Neuronal stem cell (in vitro differentiated cells): ENCODE measurements around the gene LMTK3.

ENCODE experiments used
- DNase-seq: peaks from one replicate; pipeline ENCODE4 v3.0.0-alpha.2; 2013; ENCODE audit warnings: low spot score
- H2AFZ ChIP-seq: one replicate; pipeline ENCODE4 v1.6.1; 2013; ENCODE audit warnings: mild to moderate bottlenecking, low read length, inconsistent platforms
- H2AK5ac ChIP-seq: 2 replicates; pipeline ENCODE4 v1.6.1; 2013; ENCODE audit warnings: low read depth, mild to moderate bottlenecking, inconsistent platforms, low read length, moderate library complexity, mixed read lengths
- H2BK120ac ChIP-seq: 2 replicates; pipeline ENCODE4 v1.6.1; 2013; ENCODE audit warnings: low read depth, mild to moderate bottlenecking, inconsistent platforms, low read length, moderate library complexity, mixed read lengths
- H2BK12ac ChIP-seq: one replicate; pipeline ENCODE4 v1.6.1; 2013; ENCODE audit warnings: low read length, inconsistent platforms
- H2BK15ac ChIP-seq: 2 replicates; pipeline ENCODE4 v1.6.1; 2013; ENCODE audit warnings: mild to moderate bottlenecking, low read length, inconsistent platforms, mixed read lengths
- H2BK5ac ChIP-seq: one replicate; pipeline ENCODE4 v1.6.1; 2013; ENCODE audit warnings: inconsistent platforms, mild to moderate bottlenecking, low read length, moderate library complexity
- H3K14ac ChIP-seq: one replicate; pipeline ENCODE4 v1.6.1; 2013; ENCODE audit warnings: low read length, inconsistent platforms
- H3K18ac ChIP-seq: 2 replicates; pipeline ENCODE4 v1.6.1; 2013; ENCODE audit warnings: low read length, inconsistent platforms
- H3K23ac ChIP-seq: 2 replicates; pipeline ENCODE4 v1.6.1; 2013; ENCODE audit warnings: low read depth, mild to moderate bottlenecking, mixed read lengths, low read length, inconsistent platforms; ENCODE audit not compliant: poor library complexity
- H3K27ac ChIP-seq: replicated peaks from 3 replicates; pipeline ENCODE4 v1.5.1; 2013; ENCODE audit warnings: low read length, inconsistent platforms
- H3K27me3 ChIP-seq, 3 experiments: 2 replicates each; pipeline ENCODE4 v1.6.1; 2013; ENCODE audit warnings: low read length in 3 of 3, mild to moderate bottlenecking in 2 of 3, inconsistent platforms in 1 of 3, low read depth in 1 of 3, mixed read lengths in 1 of 3, moderate library complexity in 1 of 3; ENCODE audit not compliant: control insufficient read depth in 3 of 3, insufficient read depth in 3 of 3
- H3K36me3 ChIP-seq, 2 donors: replicated peaks in 1 of 2; 2 replicates each; pipeline ENCODE4 v1.6.1; 2013; ENCODE audit warnings: low read length in 2 of 2; ENCODE audit not compliant: control insufficient read depth in 2 of 2, insufficient read depth in 2 of 2
- H3K4ac ChIP-seq: 2 replicates; pipeline ENCODE4 v1.6.1; 2013; ENCODE audit warnings: inconsistent platforms, mild to moderate bottlenecking, low read length, moderate library complexity
- H3K4me1 ChIP-seq, 2 donors: 1 replicate in 1 of 2; 2 replicates in 1 of 2; pipeline ENCODE4 v1.6.1; 2013; ENCODE audit warnings: low read length in 2 of 2, low read depth in 1 of 2; ENCODE audit not compliant: control insufficient read depth in 2 of 2, insufficient read depth in 1 of 2
- H3K4me2 ChIP-seq: one replicate; pipeline ENCODE4 v1.6.1; 2013; ENCODE audit warnings: mild to moderate bottlenecking, low read length, inconsistent platforms; ENCODE audit not compliant: insufficient read depth, poor library complexity, severe bottlenecking
- H3K4me3 ChIP-seq, 2 donors: 2 replicates each; pipeline ENCODE4 v1.5.1; 2013; ENCODE audit warnings: low read length in 2 of 2, mild to moderate bottlenecking in 2 of 2, inconsistent platforms in 1 of 2, moderate library complexity in 1 of 2
- H3K79me1 ChIP-seq: one replicate; pipeline ENCODE4 v1.6.1; 2013; ENCODE audit warnings: low read depth, mild to moderate bottlenecking, inconsistent platforms, low read length, moderate library complexity
- H3K9ac ChIP-seq: one replicate; pipeline ENCODE4 v1.6.1; 2013; ENCODE audit warnings: mild to moderate bottlenecking, low read depth, low read length, inconsistent platforms; ENCODE audit not compliant: poor library complexity
- H3K9me3 ChIP-seq, 2 donors: replicated peaks in 1 of 2; 2 replicates each; pipeline versions ENCODE3 to v1.6.1; 2013; ENCODE audit warnings: low read length in 2 of 2, mild to moderate bottlenecking in 2 of 2, inconsistent platforms in 1 of 2, low read depth in 1 of 2, mixed read lengths in 1 of 2, moderate library complexity in 1 of 2; ENCODE audit not compliant: control insufficient read depth in 2 of 2, insufficient read depth in 1 of 2
- H4K8ac ChIP-seq: one replicate; pipeline ENCODE4 v1.6.1; 2013; ENCODE audit warnings: low read depth, mild to moderate bottlenecking, inconsistent platforms, low read length, moderate library complexity
- H4K91ac ChIP-seq: one replicate; pipeline ENCODE4 v1.6.1; 2013; ENCODE audit warnings: low read length, low read depth, mild to moderate bottlenecking, inconsistent platforms; ENCODE audit not compliant: poor library complexity
- WGBS, 2 donors: extraction: QIAGEN DNeasy Blood & Tissue Kit; methylation state at CpG; one replicate each; pipeline ENCODE4 v1.1.7; 2013; ENCODE audit warnings: missing lambda C conversion rate in 2 of 2, mixed read lengths in 1 of 2; ENCODE audit not compliant: insufficient read length in 2 of 2, insufficient replicate concordance in 1 of 2; ENCODE audit errors: extremely low coverage in 2 of 2; 5-methylcytosine and 5-hydroxymethylcytosine counted together

Gene LMTK3

DNA sequence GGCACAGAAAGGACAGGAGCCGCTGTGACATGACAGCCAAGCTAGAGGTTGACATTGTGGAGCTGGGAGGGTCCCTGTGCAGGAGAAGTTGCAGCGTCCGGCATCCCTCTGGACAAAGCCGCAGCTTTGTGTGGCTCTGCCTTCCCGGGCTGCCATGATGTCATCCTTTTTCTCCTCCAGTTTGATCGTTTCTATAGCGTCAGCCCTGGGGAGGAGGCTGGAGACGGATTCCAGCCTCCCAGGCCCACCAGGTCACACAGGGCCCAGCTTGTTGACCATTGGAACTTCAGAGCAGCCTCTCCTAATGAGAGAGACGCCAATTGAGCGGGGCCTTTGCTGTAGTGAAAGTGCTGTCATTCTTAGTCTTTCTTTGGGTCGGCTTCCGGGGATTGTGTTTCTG is 60.0 kb downstream of the LMTK3 start:
- no peak overlapping the region for H2BK12ac ChIP-seq
- H4K8ac ChIP-seq: no peak overlapping the region
- no peak overlapping the region for H3K23ac ChIP-seq
- H4K91ac ChIP-seq: no peak overlapping the region
- H3K9me3 ChIP-seq: no peaks in the 10 kb centered on the region
- H2BK120ac ChIP-seq: no peak overlapping the region
- H3K36me3 ChIP-seq: peaks cover 49 to 91% of the 10 kb centered on the region in 2 donors
- H3K4me1 ChIP-seq: peaks cover under 1 to 1% of the 10 kb centered on the region in 2 donors
- H3K79me1 ChIP-seq: peaks cover 3% of the 10 kb centered on the region
- H3K18ac ChIP-seq: no peak overlapping the region
- H2AK5ac ChIP-seq: no peak overlapping the region
- H3K4me3 ChIP-seq: no peak overlapping the region
- H2BK15ac ChIP-seq: no peak overlapping the region
- no peaks in the 10 kb centered on the region for H3K27me3 ChIP-seq
- DNase-seq: no peak
- peak overlapping the region; percentile 13 for H3K27ac ChIP-seq
- H3K9ac ChIP-seq: no peak overlapping the region
- H3K4me2 ChIP-seq: no peak overlapping the region
- peak overlapping the region; percentile 24 for H2BK5ac ChIP-seq
- no CpG with 5 or more reads among the region's 12 CpGs for WGBS, 2 donors
- no peak overlapping the region for H3K14ac ChIP-seq
- no peak overlapping the region for H2AFZ ChIP-seq
- no peak overlapping the region for H3K4ac ChIP-seq

DNA sequence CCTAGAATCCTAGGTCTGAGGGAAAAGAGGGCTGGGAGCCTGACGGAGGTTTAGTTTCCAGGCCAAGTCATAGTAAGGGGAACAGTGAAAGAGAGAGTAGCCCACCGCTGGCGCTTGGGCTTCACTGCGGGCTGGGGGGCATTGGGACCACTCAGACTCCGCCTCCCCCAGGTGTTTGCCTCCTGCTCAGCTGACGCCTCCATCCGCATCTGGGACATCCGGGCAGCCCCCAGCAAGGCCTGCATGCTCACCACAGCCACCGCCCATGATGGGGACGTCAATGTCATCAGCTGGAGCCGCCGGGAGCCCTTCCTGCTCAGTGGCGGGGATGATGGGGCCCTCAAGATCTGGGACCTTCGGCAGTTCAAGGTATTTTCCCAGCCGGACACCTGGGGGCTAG is 60.8 kb downstream of the LMTK3 start:
- Histone ChIP-seq H4K8ac (no peak overlapping the region), H3K27ac (no peak overlapping the region), H2BK12ac (no peak overlapping the region), H2BK120ac (no peak overlapping the region), H3K14ac (no peak overlapping the region), H3K27me3 (no peaks in the 10 kb centered on the region), H3K23ac (no peak overlapping the region), H2AFZ (no peak overlapping the region), H3K4ac (no peak overlapping the region), H3K36me3 (peaks cover 45 to 86% of the 10 kb centered on the region in 2 donors), H3K9me3 (no peaks in the 10 kb centered on the region), H2BK15ac (no peak overlapping the region), H2BK5ac (peak overlapping the region; percentile 34), H4K91ac (no peak overlapping the region), H3K4me3 (no peak overlapping the region), H3K9ac (no peak overlapping the region), H3K18ac (no peak overlapping the region), H3K79me1 (peaks cover 3% of the 10 kb centered on the region), H2AK5ac (no peak overlapping the region), H3K4me1 (peaks cover 4 to 5% of the 10 kb centered on the region in 2 donors), H3K4me2 (no peak overlapping the region)
- no peak for DNase-seq
- no CpG with 5 or more reads among the region's 15 CpGs for WGBS, 2 donors

DNA sequence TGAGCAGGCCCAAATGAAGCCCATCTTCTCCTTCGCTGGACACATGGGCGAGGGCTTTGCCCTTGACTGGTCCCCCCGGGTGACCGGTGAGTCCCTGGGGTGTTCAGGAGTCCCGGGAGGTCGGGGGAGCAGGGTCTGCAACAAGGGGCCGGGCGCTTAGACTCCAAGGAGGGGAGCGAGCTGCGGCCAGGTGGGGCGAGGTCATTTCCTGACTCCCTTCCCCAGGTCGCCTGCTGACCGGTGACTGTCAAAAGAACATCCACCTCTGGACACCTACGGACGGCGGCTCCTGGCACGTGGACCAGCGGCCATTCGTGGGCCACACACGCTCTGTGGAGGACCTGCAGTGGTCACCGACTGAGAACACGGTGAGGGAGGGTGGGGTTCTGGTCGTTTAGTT is 61.2 kb downstream of the LMTK3 start:
- no peak overlapping the region for H3K27ac ChIP-seq
- H3K18ac ChIP-seq: no peak overlapping the region
- H3K4me1 ChIP-seq: peaks cover 4 to 5% of the 10 kb centered on the region in 2 donors
- peak overlapping the region; percentile 8 for H3K14ac ChIP-seq
- H3K36me3 ChIP-seq: peaks cover 41 to 82% of the 10 kb centered on the region in 2 donors
- H3K9ac ChIP-seq: no peak overlapping the region
- H3K4me2 ChIP-seq: no peak overlapping the region
- no CpG with 5 or more reads among the region's 23 CpGs for WGBS, 2 donors
- H2BK15ac ChIP-seq: no peak overlapping the region
- H3K4ac ChIP-seq: no peak overlapping the region
- no peak overlapping the region for H3K23ac ChIP-seq
- H3K79me1 ChIP-seq: peaks cover 3% of the 10 kb centered on the region
- no peaks in the 10 kb centered on the region for H3K27me3 ChIP-seq
- H2BK12ac ChIP-seq: no peak overlapping the region
- no peaks in the 10 kb centered on the region for H3K9me3 ChIP-seq
- H2BK120ac ChIP-seq: no peak overlapping the region
- DNase-seq: no peak
- no peak overlapping the region for H4K91ac ChIP-seq
- no peak overlapping the region for H2AFZ ChIP-seq
- peak overlapping the region; percentile 34 for H2BK5ac ChIP-seq
- H2AK5ac ChIP-seq: no peak overlapping the region
- peak overlapping the region; percentile 10 for H4K8ac ChIP-seq
- no peak overlapping the region for H3K4me3 ChIP-seq

DNA sequence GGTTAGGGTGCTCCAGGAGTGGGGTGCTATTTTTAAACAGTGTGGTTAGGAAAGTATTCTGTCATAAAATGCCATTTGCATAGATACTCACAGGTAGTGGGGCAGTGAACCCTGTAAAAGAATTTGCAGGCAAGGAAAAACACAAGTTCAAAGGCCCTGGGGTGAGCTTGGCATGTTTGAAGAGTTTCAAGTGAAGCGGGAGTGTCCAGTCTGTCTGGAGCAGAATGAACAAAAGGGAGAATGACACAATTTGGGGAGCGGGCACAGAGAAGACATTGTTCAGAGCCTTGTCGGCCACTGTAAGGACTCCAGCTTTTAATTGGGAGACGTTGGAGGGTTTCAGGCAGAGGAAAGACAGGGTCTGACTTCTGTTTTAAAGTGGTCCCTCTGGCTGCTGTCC is 63.1 kb downstream of the LMTK3 start:
- Histone ChIP-seq H3K4me3 (no peak overlapping the region), H3K27ac (no peak overlapping the region), H2AK5ac (no peak overlapping the region), H2BK120ac (no peak overlapping the region), H3K4me2 (no peak overlapping the region), H4K8ac (no peak overlapping the region), H3K14ac (no peak overlapping the region), H2AFZ (no peak overlapping the region), H3K18ac (no peak overlapping the region), H3K9me3 (peaks cover 0 to 3% of the 10 kb centered on the region in 2 donors), H3K79me1 (peaks cover 4% of the 10 kb centered on the region), H3K9ac (no peak overlapping the region), H3K4ac (no peak overlapping the region), H3K23ac (no peak overlapping the region), H2BK12ac (no peak overlapping the region), H3K4me1 (peaks cover 9 to 10% of the 10 kb centered on the region in 2 donors), H3K36me3 (peaks cover 40 to 65% of the 10 kb centered on the region in 2 donors), H4K91ac (no peak overlapping the region), H2BK15ac (no peak overlapping the region), H3K27me3 (no peaks in the 10 kb centered on the region), H2BK5ac (no peak overlapping the region)
- WGBS, 2 donors: no CpG with 5 or more reads among the region's 4 CpGs
- DNase-seq: no peak
